ENCODE data around the gene ITPK1.

DNA sequence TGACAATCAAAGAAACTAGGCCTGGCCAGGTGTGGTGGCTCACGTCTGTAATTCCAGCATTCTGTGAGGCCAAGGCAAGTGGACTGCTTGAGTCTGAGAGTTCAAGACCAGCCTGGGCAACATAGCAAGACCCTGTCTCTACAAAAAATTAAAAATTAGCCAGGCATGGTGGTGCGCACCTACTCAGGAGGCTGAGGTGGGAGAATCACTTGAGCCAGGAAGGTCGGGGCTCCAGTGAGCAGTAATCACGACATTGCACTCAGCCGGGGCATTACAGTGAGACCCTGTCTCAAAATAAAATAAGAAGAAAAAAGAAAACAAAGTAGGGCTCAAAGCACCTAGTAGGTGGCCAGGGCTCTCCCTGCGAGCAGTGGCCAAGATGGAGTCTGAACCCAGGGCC, 113.7 kb downstream of the ITPK1 start:
- TF ChIP-seq EZH2phosphoT487 (IDR thresholded peaks at IDR 0.05; ENCODE audit: insufficient read depth, low read depth) (no peak), EZH2 (IDR thresholded peaks at IDR 0.05; ENCODE audit: insufficient read depth, poor library complexity, severe bottlenecking) (no peak)

Measured in GM23248 (cell line).